Fibroblast of lung (primary cell): ENCODE data around the gene TTC31. TPM values are rescaled to one million over a fixed set of nuclear protein-coding genes. Genes with fewer than 3 reads are reported as not detected.

Experiments used
- DNase-seq, 2 donors: peaks; one replicate each; pipeline versions ENCODE4 v3.0.0 to v3.0.0-alpha.2; 2010; ENCODE audit warnings: low read depth in 2 of 2
- H2AFZ ChIP-seq: 2 replicates; pipeline ENCODE4 v1.5.1; 2012; ENCODE audit warnings: low read length, control low read depth, inconsistent platforms
- H3K27ac ChIP-seq: 2 replicates; pipeline ENCODE4 v1.5.1; 2011; ENCODE audit warnings: low read length, control low read depth; ENCODE audit not compliant: insufficient read depth
- H3K27me3 ChIP-seq: 2 replicates; pipeline ENCODE4 v1.5.1; 2011; ENCODE audit warnings: mild to moderate bottlenecking, low read length; ENCODE audit not compliant: control insufficient read depth, insufficient read depth
- H3K36me3 ChIP-seq: 2 replicates; pipeline ENCODE4 v1.5.1; 2011; ENCODE audit warnings: low read length; ENCODE audit not compliant: control insufficient read depth, insufficient read depth
- H3K4me1 ChIP-seq: 2 replicates; pipeline ENCODE4 v1.5.1; 2011; ENCODE audit warnings: low read length; ENCODE audit not compliant: control insufficient read depth, insufficient read depth; ENCODE audit errors: extremely low read depth
- H3K4me2 ChIP-seq: 2 replicates; pipeline ENCODE4 v1.5.1; 2011; ENCODE audit warnings: low read length, control low read depth; ENCODE audit not compliant: insufficient read depth; ENCODE audit errors: extremely low read depth
- H3K4me3 ChIP-seq, 4 experiments: fragments of 200-600 bp in 1 of 4; sonication (generic) in 1 of 4; replicated peaks in 1 of 4; 2 replicates each; pipeline ENCODE4 v1.5.1; 2011 to 2016; ENCODE audit warnings: low read length in 4 of 4, low read depth in 3 of 4, mild to moderate bottlenecking in 3 of 4, control low read depth in 2 of 4, inconsistent platforms in 1 of 4, mixed read lengths in 1 of 4; ENCODE audit not compliant: insufficient read depth in 1 of 4; ENCODE audit errors: control extremely low read depth in 1 of 4
- H3K79me2 ChIP-seq: 2 replicates; pipeline ENCODE4 v1.5.1; 2012; ENCODE audit warnings: mild to moderate bottlenecking, low read length, inconsistent platforms; ENCODE audit not compliant: control insufficient read depth, insufficient read depth
- H3K9ac ChIP-seq: 2 replicates; pipeline ENCODE4 v1.5.1; 2011; ENCODE audit warnings: mild to moderate bottlenecking, low read length, control low read depth; ENCODE audit not compliant: insufficient read depth
- H3K9me3 ChIP-seq: 2 replicates; pipeline ENCODE4 v1.5.1; 2012; ENCODE audit warnings: low read depth, low read length; ENCODE audit not compliant: control insufficient read depth, insufficient read depth
- H4K20me1 ChIP-seq: 2 replicates; pipeline ENCODE4 v1.5.1; 2011; ENCODE audit warnings: low read length; ENCODE audit not compliant: control insufficient read depth, insufficient read depth; ENCODE audit errors: extremely low read depth
- EZH2 ChIP-seq: IDR thresholded peaks from 2 replicates; pipeline ENCODE4 v1.5.1; 2012; ENCODE audit warnings: low read length, control low read depth, mild to moderate bottlenecking; ENCODE audit errors: missing control alignments
- polyA plus RNA-seq, 2 donors: library from polyadenylated mRNA; depleted of rRNA in 1 of 2; stranded (reverse) in 1 of 2; unstranded in 1 of 2; fragments of >200 nt; gene quantifications; 2 replicates each; pipeline ENCODE4 v1.2.1, GENCODE V29; 2011 to 2012; ENCODE audit warnings: missing spikeins in 1 of 2
- total RNA-seq: library from RNA; depleted of rRNA; stranded (reverse); fragments of >200 nt; gene quantifications from 2 replicates; pipeline ENCODE4 v1.2.1, GENCODE V29; 2014
- TF ChIP-seq, protein P1 (sequence below), 2 donors: IDR thresholded peaks in 1 of 2; conservative IDR thresholded peaks in 1 of 2; 1 replicate in 1 of 2; 2 replicates in 1 of 2; pipeline ENCODE4 v1.5.1; 2011 to 2012; ENCODE audit warnings: low read length in 2 of 2, control low read depth in 1 of 2, inconsistent platforms in 1 of 2, low read depth in 1 of 2, mild to moderate bottlenecking in 1 of 2

TTC31 gene
- total and polyA plus RNA-seq, 2 donors (not counting 1 experiment from before 2014, with no cell fraction given): 10.7 to 11.8 TPM

DNA sequence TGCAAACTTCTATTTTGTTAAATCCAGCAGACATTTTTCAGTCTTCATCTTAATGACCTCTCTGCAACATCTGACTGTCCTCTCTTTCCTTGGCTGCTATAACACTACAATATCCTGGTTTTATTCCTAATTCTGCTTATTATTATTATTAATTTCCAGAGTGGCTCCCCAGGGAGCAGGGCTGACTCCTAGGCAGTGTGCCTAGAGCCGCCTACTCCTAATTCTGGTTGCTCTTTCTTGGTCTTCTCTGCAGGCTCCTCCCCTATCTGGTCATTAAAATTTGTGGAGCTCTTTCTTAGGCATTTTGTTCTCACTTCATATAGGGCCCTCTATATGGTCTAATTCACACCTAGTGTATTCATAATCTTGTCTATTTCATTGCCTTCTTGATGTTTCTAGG lies 60.1 kb downstream of the TTC31 start:
- H2AFZ ChIP-seq: no peak overlapping the region
- H3K9me3 ChIP-seq: no peaks in the 10 kb centered on the region
- no peak overlapping the region for H3K4me3 ChIP-seq
- no peaks in the 10 kb centered on the region for H3K36me3 ChIP-seq
- H3K27ac ChIP-seq: no peak overlapping the region
- H3K27me3 ChIP-seq: no peaks in the 10 kb centered on the region
- no peak for DNase-seq
- H3K4me2 ChIP-seq: no peak overlapping the region
- TF ChIP-seq, protein P1, sequence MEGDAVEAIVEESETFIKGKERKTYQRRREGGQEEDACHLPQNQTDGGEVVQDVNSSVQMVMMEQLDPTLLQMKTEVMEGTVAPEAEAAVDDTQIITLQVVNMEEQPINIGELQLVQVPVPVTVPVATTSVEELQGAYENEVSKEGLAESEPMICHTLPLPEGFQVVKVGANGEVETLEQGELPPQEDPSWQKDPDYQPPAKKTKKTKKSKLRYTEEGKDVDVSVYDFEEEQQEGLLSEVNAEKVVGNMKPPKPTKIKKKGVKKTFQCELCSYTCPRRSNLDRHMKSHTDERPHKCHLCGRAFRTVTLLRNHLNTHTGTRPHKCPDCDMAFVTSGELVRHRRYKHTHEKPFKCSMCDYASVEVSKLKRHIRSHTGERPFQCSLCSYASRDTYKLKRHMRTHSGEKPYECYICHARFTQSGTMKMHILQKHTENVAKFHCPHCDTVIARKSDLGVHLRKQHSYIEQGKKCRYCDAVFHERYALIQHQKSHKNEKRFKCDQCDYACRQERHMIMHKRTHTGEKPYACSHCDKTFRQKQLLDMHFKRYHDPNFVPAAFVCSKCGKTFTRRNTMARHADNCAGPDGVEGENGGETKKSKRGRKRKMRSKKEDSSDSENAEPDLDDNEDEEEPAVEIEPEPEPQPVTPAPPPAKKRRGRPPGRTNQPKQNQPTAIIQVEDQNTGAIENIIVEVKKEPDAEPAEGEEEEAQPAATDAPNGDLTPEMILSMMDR (conservative IDR thresholded peaks at IDR 0.05 in 1 of 2, IDR thresholded peaks at IDR 0.05 in 1 of 2; ENCODE audit: low read depth in 1 of 2, low read length in 2 of 2): no peak
- TF ChIP-seq EZH2: no peak
- H4K20me1 ChIP-seq: no peaks in the 10 kb centered on the region
- H3K9ac ChIP-seq: no peak overlapping the region
- no peaks in the 10 kb centered on the region for H3K79me2 ChIP-seq
- no peaks in the 10 kb centered on the region for H3K4me1 ChIP-seq

Other genes with a start within 250 kb of the TTC31 start
- gene SLC4A5, start 139.7 kb upstream of the TTC31 start, total RNA-seq: under 0.01 and 0.17 TPM in 2 replicates
- gene SLC4A5, start 139.7 kb upstream of the TTC31 start, polyA plus RNA-seq: 0.12 and 0.19 TPM in 2 replicates
- 157 and 228 TPM in 2 replicates for gene DCTN1, start 102.8 kb upstream of the TTC31 start, total RNA-seq
- gene DCTN1, start 102.8 kb upstream of the TTC31 start, polyA plus RNA-seq: 133 and 193 TPM in 2 replicates
- 0.77 and 1.5 TPM in 2 replicates for gene C2orf81, start 61.5 kb upstream of the TTC31 start, total RNA-seq
- 0.25 and 0.37 TPM in 2 replicates for gene C2orf81, start 61.5 kb upstream of the TTC31 start, polyA plus RNA-seq
- gene WDR54, start 61.4 kb upstream of the TTC31 start, total RNA-seq: 23.9 and 27.1 TPM in 2 replicates
- gene WDR54, start 61.4 kb upstream of the TTC31 start, polyA plus RNA-seq: 24.3 and 34.0 TPM in 2 replicates
- 11.8 and 16.0 TPM in 2 replicates for gene RTKN, start 41.1 kb upstream of the TTC31 start, total RNA-seq
- 8.3 and 10.0 TPM in 2 replicates for gene RTKN, start 41.1 kb upstream of the TTC31 start, polyA plus RNA-seq
- gene INO80B, start 28.0 kb upstream of the TTC31 start, total RNA-seq: 13.0 and 14.9 TPM in 2 replicates
- 6.9 TPM in 2 replicates for gene INO80B, start 28.0 kb upstream of the TTC31 start, polyA plus RNA-seq
- gene WBP1, start 24.6 kb upstream of the TTC31 start, total RNA-seq: 48.8 and 78.1 TPM in 2 replicates
- 43.8 and 45.8 TPM in 2 replicates for gene WBP1, start 24.6 kb upstream of the TTC31 start, polyA plus RNA-seq
- 49.1 and 56.0 TPM in 2 replicates for gene MOGS, start 17.7 kb upstream of the TTC31 start, total RNA-seq
- gene MOGS, start 17.7 kb upstream of the TTC31 start, polyA plus RNA-seq: 37.1 and 39.5 TPM in 2 replicates
- gene MRPL53, start 10.4 kb upstream of the TTC31 start, total RNA-seq: 38.0 and 45.4 TPM in 2 replicates
- 30.1 and 33.9 TPM in 2 replicates for gene MRPL53, start 10.4 kb upstream of the TTC31 start, polyA plus RNA-seq
- 18.5 and 21.3 TPM in 2 replicates for gene CCDC142, start 83 bp upstream of the TTC31 start, total RNA-seq
- 3.8 and 5.3 TPM in 2 replicates for gene CCDC142, start 83 bp upstream of the TTC31 start, polyA plus RNA-seq
- gene LBX2, start 16.5 kb downstream of the TTC31 start, total RNA-seq: 1.5 and 3.0 TPM in 2 replicates
- gene LBX2, start 16.5 kb downstream of the TTC31 start, polyA plus RNA-seq: 0.52 and 0.69 TPM in 2 replicates
- 31.3 and 35.5 TPM in 2 replicates for gene PCGF1, start 24.6 kb downstream of the TTC31 start, total RNA-seq
- gene PCGF1, start 24.6 kb downstream of the TTC31 start, polyA plus RNA-seq: 23.8 and 25.4 TPM in 2 replicates
- under 0.01 TPM in 1 of 2 replicates, not detected in the other for gene TLX2, start 31.4 kb downstream of the TTC31 start, total RNA-seq
- not detected in 2 replicates for gene TLX2, start 31.4 kb downstream of the TTC31 start, polyA plus RNA-seq
- not detected in 2 replicates for gene DQX1, start 43.1 kb downstream of the TTC31 start, total RNA-seq
- not detected in 2 replicates for gene DQX1, start 43.1 kb downstream of the TTC31 start, polyA plus RNA-seq
- 70.4 and 73.7 TPM in 2 replicates for gene AUP1, start 46.6 kb downstream of the TTC31 start, total RNA-seq
- 54.0 and 81.3 TPM in 2 replicates for gene AUP1, start 46.6 kb downstream of the TTC31 start, polyA plus RNA-seq
- gene HTRA2, start 46.9 kb downstream of the TTC31 start, total RNA-seq: 45.7 and 47.8 TPM in 2 replicates
- gene HTRA2, start 46.9 kb downstream of the TTC31 start, polyA plus RNA-seq: 18.8 and 25.4 TPM in 2 replicates
- 12.6 and 26.4 TPM in 2 replicates for gene LOXL3, start 70.9 kb downstream of the TTC31 start, total RNA-seq
- gene LOXL3, start 70.9 kb downstream of the TTC31 start, polyA plus RNA-seq: 13.7 and 20.6 TPM in 2 replicates
- 25.7 and 31.7 TPM in 2 replicates for gene DOK1, start 71.6 kb downstream of the TTC31 start, total RNA-seq
- gene DOK1, start 71.6 kb downstream of the TTC31 start, polyA plus RNA-seq: 11.4 and 12.6 TPM in 2 replicates
- gene M1AP, start 165.2 kb downstream of the TTC31 start, total RNA-seq: not detected in 2 replicates
- gene M1AP, start 165.2 kb downstream of the TTC31 start, polyA plus RNA-seq: 0.07 TPM in 1 of 2 replicates, not detected in the other
- gene SEMA4F, start 171.2 kb downstream of the TTC31 start, total RNA-seq: 5.1 and 9.4 TPM in 2 replicates
- 5.9 and 7.3 TPM in 2 replicates for gene SEMA4F, start 171.2 kb downstream of the TTC31 start, polyA plus RNA-seq